WERI-Rb-1 (cell line): ENCODE results near the gene TOR1B.

Source experiments
- DNase-seq: peaks from one replicate; pipeline ENCODE4 v3.0.0-alpha.2; 2020
- H3K27ac ChIP-seq: fragments of 250-450 bp; sonication (Bioruptor Pico); 2 replicates; pipeline ENCODE4 v1.5.1; 2020; ENCODE audit warnings: mild to moderate bottlenecking, moderate library complexity
- H3K27me3 ChIP-seq: fragments of 250-450 bp; sonication (Bioruptor Pico); 2 replicates; pipeline ENCODE4 v1.5.1; 2021; ENCODE audit warnings: mild to moderate bottlenecking, low read depth, moderate library complexity; ENCODE audit not compliant: insufficient read depth, severe bottlenecking
- H3K36me3 ChIP-seq: fragments of 250-450 bp; sonication (Bioruptor Pico); 2 replicates; pipeline ENCODE4 v1.5.1; 2020; ENCODE audit warnings: mild to moderate bottlenecking, moderate library complexity
- H3K4me3 ChIP-seq: 2 replicates; pipeline ENCODE4 v1.5.1; 2011; ENCODE audit warnings: low read depth, mild to moderate bottlenecking, control low read depth, low read length
- H3K9me3 ChIP-seq: fragments of 250-450 bp; sonication (Bioruptor Pico); 2 replicates; pipeline ENCODE4 v1.5.1; 2021; ENCODE audit warnings: mild to moderate bottlenecking, moderate library complexity; ENCODE audit not compliant: severe bottlenecking
- CTCF ChIP-seq: IDR thresholded peaks from 2 replicates; pipeline ENCODE4 v1.5.1; 2011; ENCODE audit warnings: low read depth, mild to moderate bottlenecking, control low read depth, inconsistent platforms, low read length

The TOR1B gene

DNA sequence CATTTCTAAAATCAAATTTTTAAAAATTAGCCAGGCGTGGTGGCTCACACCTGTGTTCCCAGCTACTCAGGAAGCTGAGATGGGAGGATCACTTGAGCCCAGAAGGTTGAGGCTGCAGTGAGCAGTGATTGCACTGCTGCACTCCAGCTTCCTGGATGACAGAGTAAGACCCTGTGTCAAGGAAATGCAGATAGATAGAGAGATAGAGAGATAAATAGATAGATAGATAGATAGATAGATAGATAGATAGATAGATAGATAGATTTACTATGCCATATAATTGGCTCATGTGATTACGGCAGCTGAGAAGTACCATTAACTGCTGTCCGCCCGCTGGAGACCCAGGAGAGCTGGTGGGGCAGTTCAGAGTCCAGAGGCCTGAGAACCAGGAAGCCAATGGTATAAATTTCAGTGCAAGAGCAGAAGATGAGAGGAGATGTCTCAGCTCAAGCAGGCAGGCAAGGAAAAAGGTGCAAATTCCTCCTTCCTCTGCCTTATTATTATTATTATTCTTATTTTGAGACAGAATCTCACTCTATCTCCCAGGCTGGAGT lies 37.1 kb upstream of the TOR1B start:
- H3K27ac ChIP-seq = no peak overlapping the region
- no peak for TF ChIP-seq CTCF
- no peak overlapping the region for H3K4me3 ChIP-seq
- H3K27me3 ChIP-seq = no peaks in the 10 kb centered on the region
- H3K36me3 ChIP-seq = no peaks in the 10 kb centered on the region
- H3K9me3 ChIP-seq = no peaks in the 10 kb centered on the region
- no peak for DNase-seq

- no peaks in the 10 kb centered on the region for H3K9me3 ChIP-seq
- H3K27ac ChIP-seq = no peak overlapping the region
- TF ChIP-seq CTCF = no peak
- no peak overlapping the region for H3K4me3 ChIP-seq
- H3K27me3 ChIP-seq = no peaks in the 10 kb centered on the region
- H3K36me3 ChIP-seq = no peaks in the 10 kb centered on the region
- no peak for DNase-seq
These were observed 34.5 kb upstream of the TOR1B start for GRCh38 chr9:129768486-129768885.

DNA sequence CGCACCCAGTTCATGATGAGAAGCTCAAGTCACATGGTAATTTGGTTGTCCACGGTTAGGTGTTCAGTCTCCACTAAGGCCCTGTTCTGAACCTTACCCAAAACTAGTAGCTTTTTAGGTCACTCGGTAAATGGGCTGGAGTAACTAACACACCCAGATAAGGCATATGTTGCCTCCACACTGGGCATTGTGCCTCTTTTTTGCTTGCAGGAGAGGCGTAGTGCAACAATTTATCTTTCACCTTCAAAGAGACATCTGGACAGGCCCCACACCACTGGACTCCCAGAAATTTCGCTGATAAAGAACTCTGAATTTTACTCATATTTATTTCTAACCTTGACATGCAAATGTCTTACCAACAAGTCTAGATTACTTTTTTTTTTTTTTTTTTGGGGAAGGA lies 33.3 kb upstream of the TOR1B start:
- no peaks in the 10 kb centered on the region for H3K27me3 ChIP-seq
- H3K9me3 ChIP-seq = no peaks in the 10 kb centered on the region
- H3K4me3 ChIP-seq = no peak overlapping the region
- no peak for TF ChIP-seq CTCF
- H3K36me3 ChIP-seq = no peaks in the 10 kb centered on the region
- H3K27ac ChIP-seq = no peak overlapping the region
- DNase-seq = no peak

DNA sequence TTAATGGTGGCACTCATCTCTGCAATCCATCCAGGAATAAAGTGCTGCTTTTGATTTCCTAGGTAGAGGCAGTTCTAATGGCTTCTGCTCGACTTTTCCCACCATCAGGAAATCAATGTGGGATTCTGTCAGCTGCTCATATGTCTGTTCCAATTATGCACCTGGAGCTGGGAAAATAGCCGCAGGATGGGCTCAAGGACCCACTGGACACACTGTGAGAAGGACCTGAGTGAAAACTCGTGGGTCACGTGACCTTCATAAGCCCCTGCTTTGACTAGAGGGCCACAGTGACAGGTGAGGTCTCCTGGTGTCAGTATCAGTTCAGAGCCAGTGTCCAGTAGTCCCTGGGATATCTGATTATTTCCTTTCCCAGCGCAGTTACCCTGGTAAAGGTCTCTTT lies 32.2 kb upstream of the TOR1B start:
- no peak for TF ChIP-seq CTCF
- Histone ChIP-seq H3K27ac (no peak overlapping the region), H3K27me3 (no peaks in the 10 kb centered on the region), H3K4me3 (no peak overlapping the region), H3K9me3 (no peaks in the 10 kb centered on the region), H3K36me3 (no peaks in the 10 kb centered on the region)
- DNase-seq = no peak

DNA sequence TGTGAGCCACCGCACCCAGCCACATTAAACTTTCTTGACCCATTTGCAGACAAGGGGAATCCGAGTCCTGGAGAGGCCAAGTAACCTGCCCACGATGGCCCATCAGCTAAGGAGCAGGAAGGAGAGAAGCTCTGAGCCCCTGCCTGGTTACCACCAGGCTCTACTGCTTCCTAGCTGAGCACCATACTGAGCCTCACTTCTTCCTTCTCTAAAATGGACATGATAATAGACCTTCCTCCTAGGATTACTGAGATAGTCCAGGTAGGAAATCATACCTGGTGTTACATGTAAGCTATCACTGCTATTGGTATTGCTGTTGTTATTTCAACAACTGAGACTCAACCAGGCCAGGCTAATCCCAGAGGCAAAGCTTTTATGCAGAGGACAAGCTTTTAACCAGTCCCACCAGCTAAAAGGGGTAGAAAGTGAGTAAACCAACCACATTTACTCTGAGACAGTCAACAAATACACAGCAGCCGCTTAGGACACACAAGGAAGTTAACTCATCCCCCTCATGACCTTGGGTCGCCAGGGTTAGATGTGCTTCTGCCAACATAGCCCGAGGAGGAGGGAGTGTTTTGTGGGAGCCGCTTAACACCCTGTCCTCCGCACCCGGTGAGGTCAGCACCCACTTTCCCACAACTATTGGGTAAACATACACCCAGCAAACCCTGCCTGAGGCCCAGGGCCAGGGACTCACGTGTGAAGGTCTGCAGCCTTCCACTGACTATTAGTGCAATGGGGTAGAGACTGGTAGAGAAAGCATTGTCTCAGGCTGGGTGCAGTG lies 29.5 kb upstream of the TOR1B start:
- Histone ChIP-seq H3K9me3 (no peaks in the 10 kb centered on the region), H3K27ac (no peak overlapping the region), H3K36me3 (no peaks in the 10 kb centered on the region), H3K27me3 (no peaks in the 10 kb centered on the region), H3K4me3 (no peak overlapping the region)
- DNase-seq = no peak
- TF ChIP-seq CTCF = no peak
